ENCODE data around the gene CACNA1E. TPM values are rescaled to one million over a fixed set of nuclear protein-coding genes. Genes with fewer than 3 reads are reported as not detected.

Gene CACNA1E
- total RNA-seq, 1 donor from 2014 or later = not detected

GRCh38 chr1:181452746-181453145 lies 30.6 kb upstream of the CACNA1E start:
- TF ChIP-seq POLR2AphosphoS5 (IDR thresholded peaks at IDR 0.05; ENCODE audit: insufficient read depth in 1 of 2, low read depth in 1 of 2) = no peak
- Histone ChIP-seq H3K27ac (no peak overlapping the region), H3K9me3 (no peaks in the 10 kb centered on the region), H3K4me1 (no peaks in the 10 kb centered on the region), H3K36me3 (no peaks in the 10 kb centered on the region), H3K4me3 (no peak overlapping the region), H3K27me3 (no peaks in the 10 kb centered on the region)
- no peak for DNase-seq (ENCODE audit: extremely low spot score in 2 of 2)
- intact Hi-C loops (cut with DNase I) = no loop called here

- no peak overlapping the region for H3K27ac ChIP-seq
- H3K4me1 ChIP-seq = no peaks in the 10 kb centered on the region
- no peaks in the 10 kb centered on the region for H3K36me3 ChIP-seq
- TF ChIP-seq CTCF (IDR thresholded peaks at IDR 0.05) = no peak
- no peak for TF ChIP-seq POLR2AphosphoS5 (IDR thresholded peaks at IDR 0.05; ENCODE audit: insufficient read depth in 1 of 2, low read depth in 1 of 2)
- no peak for TF ChIP-seq POLR2A (IDR thresholded peaks at IDR 0.05)
- no peaks in the 10 kb centered on the region for H3K27me3 ChIP-seq
- no peaks in the 10 kb centered on the region for H3K9me3 ChIP-seq
- H3K4me3 ChIP-seq = no peak overlapping the region
- intact Hi-C loops (cut with DNase I) = no loop called here
- DNase-seq (ENCODE audit: extremely low spot score in 2 of 2) = no peak
These were observed 29.6 kb upstream of the CACNA1E start for GRCh38 chr1:181453541-181454201.

DNA sequence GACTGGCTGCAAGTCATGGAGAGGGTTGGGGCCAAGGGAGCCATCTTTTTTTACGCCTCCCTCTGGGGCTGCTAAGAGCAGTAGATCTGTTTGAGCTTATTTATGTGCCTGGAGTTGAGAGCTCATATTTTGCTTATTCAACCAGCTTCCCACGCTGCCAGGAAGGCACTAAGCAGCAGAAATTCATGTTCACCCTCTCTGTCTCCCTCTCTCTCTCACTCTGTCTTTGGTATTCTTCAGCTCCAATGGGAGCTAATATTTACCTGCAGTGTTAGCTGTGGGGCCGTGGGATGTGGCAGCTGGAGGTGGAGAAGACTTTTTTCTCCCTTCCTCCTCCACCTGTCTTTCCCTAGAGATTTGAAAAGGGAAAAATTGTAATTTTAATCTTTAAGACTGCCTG lies 26.8 kb upstream of the CACNA1E start:
- Histone ChIP-seq H3K27ac (no peak overlapping the region), H3K27me3 (no peaks in the 10 kb centered on the region), H3K4me1 (no peaks in the 10 kb centered on the region), H3K36me3 (no peaks in the 10 kb centered on the region), H3K9me3 (no peaks in the 10 kb centered on the region), H3K4me3 (no peak overlapping the region)
- intact Hi-C loops (cut with DNase I) = no loop called here
- TF ChIP-seq POLR2A (IDR thresholded peaks at IDR 0.05) = no peak
- TF ChIP-seq POLR2AphosphoS5 (IDR thresholded peaks at IDR 0.05; ENCODE audit: insufficient read depth in 1 of 2, low read depth in 1 of 2) = no peak
- TF ChIP-seq CTCF (IDR thresholded peaks at IDR 0.05) = no peak
- no peak for DNase-seq (ENCODE audit: extremely low spot score in 2 of 2)

DNA sequence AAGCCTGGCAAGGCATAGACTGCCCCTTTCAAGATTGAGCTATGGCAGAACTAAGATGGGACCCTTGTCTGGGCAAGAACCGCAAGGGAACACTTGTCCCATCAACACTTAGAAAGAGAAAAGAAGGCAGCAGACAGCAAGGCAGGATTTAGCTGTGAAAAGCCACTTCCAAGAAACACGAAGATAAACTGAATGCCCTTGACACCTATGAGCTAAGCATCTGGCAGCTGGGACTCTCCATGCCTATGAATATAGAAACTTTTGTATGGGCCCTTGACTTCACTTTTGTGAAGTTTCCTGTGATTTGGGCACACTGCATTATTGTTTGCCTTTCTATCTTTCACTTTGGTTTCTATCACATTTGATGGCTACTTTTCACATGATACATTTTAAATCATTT lies 24.9 kb upstream of the CACNA1E start:
- Histone ChIP-seq H3K27me3 (no peaks in the 10 kb centered on the region), H3K36me3 (no peaks in the 10 kb centered on the region), H3K27ac (no peak overlapping the region), H3K4me3 (no peak overlapping the region), H3K9me3 (no peaks in the 10 kb centered on the region), H3K4me1 (no peaks in the 10 kb centered on the region)
- no peak for DNase-seq (ENCODE audit: extremely low spot score in 2 of 2)
- intact Hi-C loops (cut with DNase I) = no loop called here
- TF ChIP-seq POLR2AphosphoS5 (IDR thresholded peaks at IDR 0.05; ENCODE audit: insufficient read depth in 1 of 2, low read depth in 1 of 2) (no peak), POLR2A (IDR thresholded peaks at IDR 0.05) (no peak), CTCF (IDR thresholded peaks at IDR 0.05) (no peak)

GRCh38 chr1:181459067-181459466 lies 24.2 kb upstream of the CACNA1E start:
- intact Hi-C loops (cut with DNase I) = no loop called here
- DNase-seq (ENCODE audit: extremely low spot score in 2 of 2) = no peak
- Histone ChIP-seq H3K4me1 (no peaks in the 10 kb centered on the region), H3K4me3 (no peak overlapping the region), H3K36me3 (no peaks in the 10 kb centered on the region), H3K9me3 (no peaks in the 10 kb centered on the region), H3K27me3 (no peaks in the 10 kb centered on the region), H3K27ac (no peak overlapping the region)
- TF ChIP-seq POLR2A (IDR thresholded peaks at IDR 0.05) (no peak), POLR2AphosphoS5 (IDR thresholded peaks at IDR 0.05; ENCODE audit: insufficient read depth in 1 of 2, low read depth in 1 of 2) (no peak), CTCF (IDR thresholded peaks at IDR 0.05) (no peak)
